ENCODE results near the gene TIMM29.
"Not testable (repeated sequence)": the region's sequence is repeated elsewhere in the genome, so short reads cannot be mapped to it uniquely, and the experiment has no call there.

Gene TIMM29

GRCh38 chr19:10912619-10913018, 16.0 kb upstream of the TIMM29 start:
- DNase-seq (ENCODE audit: low spot score), result no peak

GRCh38 chr19:10913716-10914340, 14.8 kb upstream of the TIMM29 start:
- no peak for DNase-seq (ENCODE audit: low spot score)

- peak; percentile 53 for DNase-seq (ENCODE audit: low spot score)
Measured at GRCh38 chr19:10915130-10916091, 13.2 kb upstream of the TIMM29 start.

GRCh38 chr19:10916602-10917001, 12.0 kb upstream of the TIMM29 start:
- DNase-seq (ENCODE audit: low spot score), result no peak

- DNase-seq (ENCODE audit: low spot score), result no peak
Measured at GRCh38 chr19:10918359-10918758, 10.3 kb upstream of the TIMM29 start.

GRCh38 chr19:10919352-10920287, 9.0 kb upstream of the TIMM29 start:
- DNase-seq (ENCODE audit: low spot score), result no peak

- no peak for DNase-seq (ENCODE audit: low spot score)
Measured at GRCh38 chr19:10920288-10920655, 8.3 kb upstream of the TIMM29 start.

- no peak for DNase-seq (ENCODE audit: low spot score)
Measured at GRCh38 chr19:10920781-10921180, 7.8 kb upstream of the TIMM29 start.

- no peak for DNase-seq (ENCODE audit: low spot score)
Measured at GRCh38 chr19:10921199-10921909, 7.3 kb upstream of the TIMM29 start.

GRCh38 chr19:10921910-10922637, 6.5 kb upstream of the TIMM29 start:
- no peak for DNase-seq (ENCODE audit: low spot score)

GRCh38 chr19:10922638-10923014, 6.0 kb upstream of the TIMM29 start:
- DNase-seq (ENCODE audit: low spot score), result no peak

- no peak for DNase-seq (ENCODE audit: low spot score)
Measured at GRCh38 chr19:10923260-10924112, 5.1 kb upstream of the TIMM29 start.

- DNase-seq (ENCODE audit: low spot score), result no peak
Measured at GRCh38 chr19:10924597-10924996, 4.0 kb upstream of the TIMM29 start.

- DNase-seq (ENCODE audit: low spot score), result peak; percentile 20
Measured at GRCh38 chr19:10927730-10928562, 665 bp upstream of the TIMM29 start.

GRCh38 chr19:10929402-10929794, 787 bp downstream of the TIMM29 start:
- no peak for DNase-seq (ENCODE audit: low spot score)

GRCh38 chr19:10935371-10936059, 6.9 kb downstream of the TIMM29 start:
- no peak for DNase-seq (ENCODE audit: low spot score)

GRCh38 chr19:10936661-10937084, 8.1 kb downstream of the TIMM29 start:
- peak; percentile 86 for DNase-seq (ENCODE audit: low spot score)

GRCh38 chr19:10941649-10942048, 13.0 kb downstream of the TIMM29 start:
- DNase-seq (ENCODE audit: low spot score), result not testable (repeated sequence)

Measured in RKO (cell line).